GM20431 (cell line): ENCODE results near the gene MACROD2.

Experiments
- in situ Hi-C: fragments of 300-500 bp; cut with MseI, MboI; formaldehyde crosslinking; loops from one replicate; pipeline ENCODE4 v1.15.0; 2020; ENCODE audit warnings: low sequenced_read_pairs; ENCODE audit not compliant: unreplicated experiment

MACROD2 gene

GRCh38 chr20:16063881-16064280, 2068.6 kb downstream of the MACROD2 start:
- in situ Hi-C loops = no loop called here

DNA sequence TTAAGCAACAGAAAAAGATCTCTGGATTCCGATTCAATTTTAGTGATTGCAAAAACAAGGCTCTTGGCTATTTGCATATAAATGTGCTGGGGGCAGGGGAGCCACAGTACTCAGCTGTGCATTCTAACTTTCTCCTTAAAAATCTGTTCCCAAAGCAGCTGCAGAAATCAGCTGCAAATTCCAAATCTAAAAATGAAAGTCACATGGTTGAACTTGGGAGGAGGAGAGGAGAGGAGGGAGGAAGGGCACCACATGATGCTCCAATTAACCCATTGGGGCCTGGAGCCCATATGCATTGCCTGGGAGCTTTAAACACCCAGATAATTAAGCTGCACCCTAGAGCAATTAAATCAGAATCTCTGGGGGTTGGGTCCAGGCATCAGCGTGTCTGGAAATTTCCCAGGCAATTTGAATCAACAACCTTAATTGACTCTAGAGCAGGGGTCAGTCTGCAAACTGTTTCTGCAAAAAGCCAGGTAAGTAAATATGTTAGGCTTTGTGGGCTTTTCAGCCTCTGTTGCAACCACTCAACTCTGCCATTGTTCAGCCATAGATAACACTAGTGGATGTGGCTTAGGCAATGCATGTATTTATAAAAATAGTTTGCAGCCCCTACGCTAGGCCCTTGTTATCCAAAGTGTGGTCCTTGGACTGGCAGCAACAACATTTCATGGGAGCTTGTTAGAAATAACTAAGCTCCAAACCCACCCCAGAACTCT, 2069.8 kb downstream of the MACROD2 start:
- in situ Hi-C loops = no loop called here

DNA sequence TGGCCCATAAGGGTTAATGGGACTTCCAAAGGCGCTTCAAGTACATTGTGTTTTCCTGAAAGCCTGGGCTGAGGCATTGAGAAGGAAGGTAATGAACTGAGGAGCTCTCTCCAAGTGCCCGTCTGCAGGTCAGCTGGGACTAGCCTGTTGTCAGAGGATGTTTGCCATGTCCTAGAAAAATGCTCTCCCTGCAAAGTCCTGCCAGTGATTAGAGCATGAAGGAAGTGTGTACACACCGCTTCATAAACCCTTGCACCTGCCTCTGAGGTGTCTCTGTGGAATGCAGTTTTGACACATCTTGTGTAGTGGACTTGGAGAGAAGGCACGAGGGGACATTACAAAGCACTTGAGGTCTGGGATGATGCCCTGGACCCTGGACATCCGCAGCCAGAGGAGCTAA, 2071.3 kb downstream of the MACROD2 start:
- in situ Hi-C loops = no loop called here

- in situ Hi-C loops = no loop called here
Observed at GRCh38 chr20:16069389-16070010, 2074.2 kb downstream of the MACROD2 start.

DNA sequence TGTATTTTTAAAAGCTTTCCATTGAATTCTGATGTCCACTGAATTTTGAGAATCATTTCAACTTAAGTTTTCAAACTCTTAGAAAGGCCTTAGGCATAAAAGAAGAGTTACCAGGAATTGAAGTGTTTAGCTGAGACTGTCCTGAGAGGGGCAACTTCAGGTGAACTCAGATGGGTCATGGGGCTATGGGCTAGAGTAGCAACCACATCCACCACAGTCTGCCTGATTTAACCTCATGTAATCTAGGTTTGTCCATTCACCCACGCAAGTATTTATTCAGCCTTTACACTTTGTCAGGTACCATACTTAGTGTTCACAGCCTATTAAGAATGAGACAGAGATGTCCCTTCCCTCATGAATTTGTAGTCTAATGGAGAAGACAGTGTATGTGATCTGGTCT, 2076.9 kb downstream of the MACROD2 start:
- in situ Hi-C loops = no loop called here

DNA sequence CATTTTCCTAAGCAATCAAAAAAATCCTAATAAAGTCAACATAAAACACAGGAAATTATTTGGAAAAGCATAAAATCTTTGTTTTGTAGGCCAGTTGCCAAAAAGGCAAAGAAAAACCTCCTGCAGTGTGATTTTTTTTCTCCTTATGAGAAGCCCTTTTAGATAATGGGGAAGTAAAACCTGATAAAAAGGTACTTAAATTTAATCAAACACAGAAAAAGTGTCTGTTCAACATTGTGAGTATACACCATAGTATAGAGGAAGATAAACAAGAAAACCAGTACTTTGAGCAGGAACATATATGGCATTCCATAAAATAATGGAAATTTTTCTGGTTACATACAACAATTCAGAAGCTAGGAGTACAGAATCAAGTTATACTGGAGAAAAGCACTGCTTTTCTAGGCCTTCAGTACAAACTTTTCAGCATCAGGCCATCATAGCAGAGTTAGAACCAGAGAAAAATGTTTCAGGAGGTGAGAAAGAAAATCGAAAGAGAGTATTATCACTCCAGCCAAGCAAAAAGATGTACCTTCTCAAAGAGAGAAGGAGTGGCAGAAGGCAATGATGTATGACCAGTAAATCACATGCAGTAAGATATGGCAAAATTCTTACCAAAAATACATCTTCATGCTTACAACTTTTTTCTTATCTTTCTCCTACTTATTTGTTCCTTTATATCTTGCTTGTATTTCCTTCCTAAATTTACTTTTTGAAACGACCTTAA, 2083.0 kb downstream of the MACROD2 start:
- in situ Hi-C loops = no loop called here

DNA sequence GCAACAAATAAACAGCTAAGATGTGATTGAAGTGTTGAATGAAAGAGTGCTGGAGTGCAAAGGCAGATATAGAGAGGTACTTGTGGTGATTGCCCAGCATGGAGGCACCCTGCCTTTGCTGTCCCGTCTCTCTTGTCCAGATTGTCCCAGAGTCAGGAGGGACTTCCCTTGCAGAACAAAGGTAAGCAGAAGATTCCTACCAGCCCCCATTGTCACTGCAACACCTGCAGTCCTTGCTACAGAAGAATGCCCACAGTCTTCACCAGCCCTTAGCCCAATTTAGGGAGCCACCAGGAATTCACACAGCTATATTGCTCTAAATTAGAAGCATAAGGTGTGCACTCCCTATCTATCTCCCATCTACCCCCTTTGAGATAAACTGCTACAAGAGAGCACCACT, 2086.1 kb downstream of the MACROD2 start:
- in situ Hi-C loops = no loop called here

- in situ Hi-C loops = no loop called here
Observed at GRCh38 chr20:16082051-16082550, 2086.8 kb downstream of the MACROD2 start.

- in situ Hi-C loops = no loop called here
Observed at GRCh38 chr20:16083639-16084280, 2088.4 kb downstream of the MACROD2 start.

DNA sequence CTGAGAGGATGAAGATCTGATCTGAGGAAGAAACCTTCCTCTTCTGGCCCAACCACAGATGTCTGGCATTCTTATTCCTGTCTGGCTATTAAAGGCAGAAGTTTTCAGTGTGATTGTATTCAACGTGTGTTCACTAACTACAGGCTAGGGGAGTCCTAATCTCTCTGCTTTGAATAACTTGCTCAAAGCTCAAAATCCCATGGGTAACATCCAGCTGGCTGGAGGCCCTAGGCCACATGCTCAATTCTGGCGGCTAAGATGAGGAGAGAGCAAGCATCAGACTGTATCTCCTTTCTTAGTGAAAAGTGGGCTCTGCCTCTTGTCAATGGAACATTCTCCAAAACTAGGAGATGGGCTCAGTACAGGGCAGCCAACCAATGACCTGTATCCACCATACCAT, 2099.9 kb downstream of the MACROD2 start:
- in situ Hi-C loops = no loop called here

- in situ Hi-C loops = no loop called here
Observed at GRCh38 chr20:16096756-16097326, 2101.5 kb downstream of the MACROD2 start.

DNA sequence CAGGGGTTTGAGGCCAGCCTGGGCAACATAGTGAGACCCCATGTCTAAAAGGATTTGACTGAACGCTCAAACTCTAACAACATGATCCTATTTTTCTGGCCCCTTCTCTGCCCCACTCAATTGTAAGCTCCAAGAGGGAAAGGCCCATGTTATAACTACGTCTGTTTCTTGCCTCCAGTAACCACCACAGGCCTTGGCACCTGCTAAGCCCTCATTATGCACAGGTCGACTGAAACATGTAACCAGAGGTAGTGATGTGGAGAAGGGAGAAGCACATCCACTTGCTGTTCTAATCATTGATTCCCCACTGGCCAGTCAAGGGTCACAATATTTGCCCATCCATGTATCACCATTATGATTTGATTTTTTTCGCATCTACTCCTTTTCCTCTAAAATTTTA, 2102.5 kb downstream of the MACROD2 start:
- in situ Hi-C loops = no loop called here

GRCh38 chr20:16098890-16099639, 2103.7 kb downstream of the MACROD2 start:
- in situ Hi-C loops = no loop called here

- in situ Hi-C loops = no loop called here
Observed at GRCh38 chr20:16100111-16100510, 2104.8 kb downstream of the MACROD2 start.

DNA sequence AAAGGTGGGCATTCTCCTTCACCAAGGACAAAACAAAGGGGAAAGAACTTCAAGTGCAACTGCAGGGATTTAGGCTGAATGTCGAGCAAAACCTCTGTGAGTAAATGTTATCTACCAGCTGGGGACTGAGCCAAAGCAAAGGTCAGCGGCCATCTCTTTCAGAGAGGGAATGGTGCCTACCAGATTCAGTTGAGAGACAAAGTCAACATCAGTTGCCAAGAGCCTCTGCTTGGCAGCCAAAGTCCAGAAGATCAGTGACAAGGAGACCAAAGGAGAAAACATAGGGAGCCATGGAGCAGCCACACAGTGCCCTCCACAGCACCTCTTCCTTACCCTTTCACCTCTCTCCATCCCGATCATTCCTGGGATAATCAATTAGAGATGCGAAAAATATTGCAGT, 2105.5 kb downstream of the MACROD2 start:
- in situ Hi-C loops = no loop called here
